ENCODE data around the gene INPP4A. TPM values are rescaled to one million over a fixed set of nuclear protein-coding genes. Genes with fewer than 3 reads are reported as not detected.

The INPP4A gene
- total RNA-seq, 4 donors from 2014 or later = 30.7 to 58.9 (median 39.4) TPM

GRCh38 chr2:98498703-98499440 lies 54.2 kb downstream of the INPP4A start:
- Histone ChIP-seq H3K27ac (replicated peaks in 1 of 4) (peak overlapping the region; percentile 19 to 50 (median 34)), H3K9me3 (no peaks in the 10 kb centered on the region), H3K27me3 (no peaks in the 10 kb centered on the region), H3K36me3 (no peaks in the 10 kb centered on the region), H3K4me3 (no peak overlapping the region), H3K4me1 (peaks cover 50 to 81% (median 69%) of the 10 kb centered on the region in 4 donors)
- no peak for TF ChIP-seq EP300 (IDR thresholded peaks at IDR 0.05)
- no peak for TF ChIP-seq POLR2A (IDR thresholded peaks at IDR 0.05; ENCODE audit: low read depth)
- no peak for TF ChIP-seq CTCF (IDR thresholded peaks at IDR 0.05)
- TF ChIP-seq POLR2AphosphoS5 (IDR thresholded peaks at IDR 0.05) = no peak
- 55% methylated on average over 4 of the region's 4 CpGs for WGBS
- DNase-seq (ENCODE audit: extremely low spot score) = no peak
- intact Hi-C loops (cut with DNase I) = no loop called here

GRCh38 chr2:98500561-98500960 lies 55.9 kb downstream of the INPP4A start:
- TF ChIP-seq EP300 (IDR thresholded peaks at IDR 0.05) (no peak), POLR2AphosphoS5 (IDR thresholded peaks at IDR 0.05) (no peak), CTCF (IDR thresholded peaks at IDR 0.05) (no peak), POLR2A (IDR thresholded peaks at IDR 0.05; ENCODE audit: low read depth) (no peak)
- intact Hi-C loops (cut with DNase I) = no loop called here
- DNase-seq (ENCODE audit: extremely low spot score) = no peak
- Histone ChIP-seq H3K4me3 (no peak overlapping the region), H3K36me3 (no peaks in the 10 kb centered on the region), H3K9me3 (no peaks in the 10 kb centered on the region), H3K4me1 (peaks cover 57 to 81% (median 69%) of the 10 kb centered on the region in 4 donors), H3K27ac (replicated peaks in 1 of 4) (peak overlapping the region in 2 of 4 donors; percentile 19 to 60), H3K27me3 (no peaks in the 10 kb centered on the region)
- 83% methylated on average over 1 of the region's 1 CpG for WGBS

- Histone ChIP-seq H3K4me1 (peaks cover 57 to 83% (median 70%) of the 10 kb centered on the region in 4 donors), H3K27me3 (no peaks in the 10 kb centered on the region), H3K36me3 (no peaks in the 10 kb centered on the region), H3K9me3 (no peaks in the 10 kb centered on the region), H3K27ac (replicated peaks in 1 of 4) (peak overlapping the region; percentile 60 to 85 (median 68)), H3K4me3 (no peak overlapping the region)
- 90% methylated on average over 4 of the region's 4 CpGs for WGBS
- intact Hi-C loops (cut with DNase I) = no loop called here
- TF ChIP-seq CTCF (IDR thresholded peaks at IDR 0.05) = no peak
- no peak for TF ChIP-seq EP300 (IDR thresholded peaks at IDR 0.05)
- TF ChIP-seq POLR2AphosphoS5 (IDR thresholded peaks at IDR 0.05) = no peak
- no peak for TF ChIP-seq POLR2A (IDR thresholded peaks at IDR 0.05; ENCODE audit: low read depth)
- DNase-seq (ENCODE audit: extremely low spot score) = no peak
Measured at GRCh38 chr2:98501223-98501622, 56.6 kb downstream of the INPP4A start.

- H3K36me3 ChIP-seq = no peaks in the 10 kb centered on the region
- peaks cover 63 to 90% (median 77%) of the 10 kb centered on the region in 4 donors for H3K4me1 ChIP-seq
- peak overlapping the region; percentile 60 to 85 (median 68) for H3K27ac ChIP-seq (replicated peaks in 1 of 4)
- H3K4me3 ChIP-seq = no peak overlapping the region
- no peaks in the 10 kb centered on the region for H3K9me3 ChIP-seq
- no peaks in the 10 kb centered on the region for H3K27me3 ChIP-seq
- intact Hi-C loops (cut with DNase I) = no loop called here
- DNase-seq (ENCODE audit: extremely low spot score) = no peak
- 100% methylated on average over 3 of the region's 3 CpGs for WGBS
- TF ChIP-seq POLR2A (IDR thresholded peaks at IDR 0.05; ENCODE audit: low read depth) (no peak), EP300 (IDR thresholded peaks at IDR 0.05) (no peak)
Measured at GRCh38 chr2:98501876-98502275, 57.2 kb downstream of the INPP4A start.

- TF ChIP-seq EP300 (IDR thresholded peaks at IDR 0.05) = no peak
- no peak for TF ChIP-seq POLR2AphosphoS5 (IDR thresholded peaks at IDR 0.05)
- TF ChIP-seq CTCF (IDR thresholded peaks at IDR 0.05) = no peak
- no peak for TF ChIP-seq POLR2A (IDR thresholded peaks at IDR 0.05; ENCODE audit: low read depth)
- intact Hi-C loops (cut with DNase I) = no loop called here
Measured at GRCh38 chr2:98502556-98503335, 58.1 kb downstream of the INPP4A start.

More at GRCh38 chr2:98502556-98503335, 58.1 kb downstream of the INPP4A start:
- no peak for DNase-seq (ENCODE audit: extremely low spot score)
- no peaks in the 10 kb centered on the region for H3K27me3 ChIP-seq
- H3K36me3 ChIP-seq = no peaks in the 10 kb centered on the region
- peak overlapping the region; percentile 60 to 85 (median 72) for H3K27ac ChIP-seq (replicated peaks in 1 of 4)
- H3K9me3 ChIP-seq = no peaks in the 10 kb centered on the region
- WGBS = 81% methylated on average over 4 of the region's 4 CpGs
- no peak overlapping the region for H3K4me3 ChIP-seq
- peaks cover 67 to 94% (median 86%) of the 10 kb centered on the region in 4 donors for H3K4me1 ChIP-seq
